SK-N-SH (cell line): ENCODE data around the gene IL21R. TPM values are rescaled to one million over a fixed set of nuclear protein-coding genes. Genes with fewer than 3 reads are reported as not detected.

ENCODE experiments used
- CTCF ChIA-PET: fragments of 300-600, 350-600 bp; formaldehyde crosslinking; extraction: SDS; loops from one replicate; lab custom pipeline; 2021; lab: Yijun Ruan, JAX
- POLR2A ChIA-PET: fragments of 350-600 bp; sonication (Branson Sonifier 250); formaldehyde crosslinking; extraction: SDS; loops from one replicate; lab custom pipeline; 2020; ENCODE audit warnings: antibody characterized with exemption, inconsistent platforms; lab: Yijun Ruan, JAX
- DNase-seq: peaks from one replicate; pipeline ENCODE4 v3.0.0; 2012
- H2AFZ ChIP-seq: fragments of 200-600 bp; sonication (generic); 2 replicates; pipeline ENCODE4 v1.8.1; 2016; ENCODE audit warnings: antibody characterized with exemption, mild to moderate bottlenecking, low read depth
- H3F3A ChIP-seq: fragments of 200-600 bp; sonication (generic); replicated peaks from 2 replicates; pipeline ENCODE3; 2016; ENCODE audit warnings: antibody characterized with exemption, mild to moderate bottlenecking; ENCODE audit not compliant: insufficient read depth
- H3K27ac ChIP-seq, 2 experiments: fragments of 200-500 bp in 1 of 2; fragments of 200-600 bp in 1 of 2; sonication (Bioruptor generic) in 1 of 2; sonication (generic), shearing (Covaris generic) in 1 of 2; 2 replicates each; pipeline versions ENCODE4 v1.5.1 to v1.6.1; 2014 to 2016; ENCODE audit warnings: low read depth in 2 of 2, inconsistent platforms in 1 of 2, low read length in 1 of 2, mild to moderate bottlenecking in 1 of 2, mixed read lengths in 1 of 2
- H3K27me3 ChIP-seq: fragments of 200-600 bp; sonication (generic), shearing (Covaris generic); 2 replicates; pipeline ENCODE4 v1.6.1; 2016; ENCODE audit warnings: mixed run types; ENCODE audit not compliant: insufficient read depth
- H3K36me3 ChIP-seq, 2 experiments: fragments of 200-500 bp in 1 of 2; fragments of 200-600 bp in 1 of 2; sonication (Bioruptor generic) in 1 of 2; sonication (generic) in 1 of 2; replicated peaks in 1 of 2; 2 replicates each; pipeline versions ENCODE3 to v1.5.1; 2014 to 2016; ENCODE audit warnings: low read length in 1 of 2, mild to moderate bottlenecking in 1 of 2; ENCODE audit not compliant: insufficient read depth in 2 of 2, control insufficient read depth in 1 of 2
- H3K4me1 ChIP-seq, 2 experiments: fragments of 200-500 bp in 1 of 2; fragments of 200-600 bp in 1 of 2; sonication (Bioruptor generic) in 1 of 2; sonication (generic), shearing (Covaris generic) in 1 of 2; 2 replicates each; pipeline versions ENCODE4 v1.5.1 to v1.6.1; 2014 to 2016; ENCODE audit warnings: low read depth in 1 of 2, low read length in 1 of 2, mixed run types in 1 of 2; ENCODE audit not compliant: insufficient read depth in 2 of 2, control insufficient read depth in 1 of 2
- H3K4me2 ChIP-seq: fragments of 200-600 bp; sonication (generic), shearing (Covaris generic); 2 replicates; pipeline ENCODE4 v1.6.1; 2017; ENCODE audit warnings: mixed run types
- H3K4me3 ChIP-seq, 2 experiments: fragments of 200-500 bp in 1 of 2; fragments of 200-600 bp in 1 of 2; sonication (Bioruptor generic) in 1 of 2; sonication (generic), shearing (Covaris generic) in 1 of 2; 2 replicates each; pipeline versions ENCODE4 v1.5.1 to v1.8.1; 2014 to 2016; ENCODE audit warnings: low read depth in 2 of 2, inconsistent platforms in 1 of 2, low read length in 1 of 2, mild to moderate bottlenecking in 1 of 2, mixed read lengths in 1 of 2, moderate library complexity in 1 of 2
- H3K79me2 ChIP-seq: fragments of 200-600 bp; sonication (generic); 2 replicates; pipeline ENCODE4 v1.8.1; 2017; ENCODE audit warnings: mild to moderate bottlenecking; ENCODE audit not compliant: insufficient read depth
- H3K9ac ChIP-seq: fragments of 200-600 bp; sonication (generic); 2 replicates; pipeline ENCODE4 v1.6.1; 2017; ENCODE audit warnings: mixed run types
- H3K9me2 ChIP-seq: fragments of 200-600 bp; sonication (generic); 2 replicates; pipeline ENCODE4 v1.6.1; 2017; ENCODE audit warnings: mixed run types
- H3K9me3 ChIP-seq: fragments of 200-600 bp; sonication (generic); 2 replicates; pipeline ENCODE4 v1.6.1; 2017; ENCODE audit warnings: mixed run types, mild to moderate bottlenecking, moderate library complexity
- H4K20me1 ChIP-seq: fragments of 200-600 bp; sonication (generic); 2 replicates; pipeline ENCODE4 v1.6.1; 2017; ENCODE audit warnings: mild to moderate bottlenecking, mixed run types; ENCODE audit not compliant: insufficient read depth
- CTCF ChIP-seq: fragments of 200-600 bp; sonication (generic); IDR thresholded peaks from 2 replicates; pipeline ENCODE4 v1.6.1; 2017; ENCODE audit warnings: antibody characterized with exemption, mild to moderate bottlenecking, moderate library complexity
- ELF1 ChIP-seq: IDR thresholded peaks from 2 replicates; pipeline ENCODE4 v1.4.0; 2012
- EP300 ChIP-seq, 2 experiments: IDR thresholded peaks; 2 replicates each; pipeline versions ENCODE4 v1.4.0 to v1.6.1; 2012; ENCODE audit warnings: borderline replicate concordance in 1 of 2, low read depth in 1 of 2, low read length in 1 of 2
- FOSL2 ChIP-seq: IDR thresholded peaks from 2 replicates; pipeline ENCODE4 v1.4.0; 2012; ENCODE audit warnings: low read depth, mild to moderate bottlenecking, moderate library complexity, borderline replicate concordance
- JUND ChIP-seq: IDR thresholded peaks from 2 replicates; pipeline ENCODE4 v1.4.0; 2012
- MAX ChIP-seq: IDR thresholded peaks from 2 replicates; pipeline ENCODE4 v1.4.0; 2012; ENCODE audit warnings: low read depth
- MXI1 ChIP-seq: IDR thresholded peaks from 2 replicates; pipeline ENCODE4 v1.6.1; 2012; ENCODE audit warnings: mild to moderate bottlenecking, low read depth, low read length, improper control_type of control experiment
- RAD21 ChIP-seq: IDR thresholded peaks from 2 replicates; pipeline ENCODE4 v1.6.1; 2012; ENCODE audit warnings: mild to moderate bottlenecking, low read length
- SIN3A ChIP-seq: IDR thresholded peaks from 2 replicates; pipeline ENCODE4 v1.6.1; 2012; ENCODE audit warnings: low read depth, mild to moderate bottlenecking, low read length, moderate library complexity, borderline replicate concordance
- SMC3 ChIP-seq: IDR thresholded peaks from 2 replicates; pipeline ENCODE4 v1.6.1; 2012; ENCODE audit warnings: low read depth, low read length, improper control_type of control experiment
- TCF12 ChIP-seq: IDR thresholded peaks from 2 replicates; pipeline ENCODE4 v1.4.0; 2012
- USF1 ChIP-seq: IDR thresholded peaks from 2 replicates; pipeline ENCODE4 v1.4.0; 2012; ENCODE audit warnings: low read depth, borderline replicate concordance
- YY1 ChIP-seq: IDR thresholded peaks from 2 replicates; pipeline ENCODE4 v1.4.0; 2012; ENCODE audit warnings: low read depth, mild to moderate bottlenecking
- ZBTB33 ChIP-seq: IDR thresholded peaks from 2 replicates; pipeline ENCODE4 v1.4.0; 2012; ENCODE audit warnings: low read depth, borderline replicate concordance
- WGBS: methylation state at CpG from one replicate; pipeline ENCODE4 v1.1.6; 2017; ENCODE audit warnings: low lambda C conversion rate; 5-methylcytosine and 5-hydroxymethylcytosine counted together
- polyA plus RNA-seq, 3 experiments: library from polyadenylated mRNA; depleted of rRNA; stranded (reverse); fragments of >200 nt; gene quantifications; 2 replicates each; pipeline ENCODE4 v1.2.3, GENCODE V29; 2012
- TF ChIP-seq, protein P1 (sequence below): fragments of 150-350 bp; IDR thresholded peaks from 2 replicates; pipeline ENCODE4 v1.6.1; 2017; ENCODE audit warnings: antibody characterized with exemption, low read length, low read depth, borderline replicate concordance
- TF ChIP-seq, protein P2 (sequence below): fragments of 150-350 bp; IDR thresholded peaks from 2 replicates; pipeline ENCODE4 v1.6.1; 2016; ENCODE audit warnings: mild to moderate bottlenecking, low read depth, low read length

Gene IL21R
- polyA plus RNA-seq, 1 of the 3 experiments (the other 2 are of a cell fraction): 0.13 TPM

DNA sequence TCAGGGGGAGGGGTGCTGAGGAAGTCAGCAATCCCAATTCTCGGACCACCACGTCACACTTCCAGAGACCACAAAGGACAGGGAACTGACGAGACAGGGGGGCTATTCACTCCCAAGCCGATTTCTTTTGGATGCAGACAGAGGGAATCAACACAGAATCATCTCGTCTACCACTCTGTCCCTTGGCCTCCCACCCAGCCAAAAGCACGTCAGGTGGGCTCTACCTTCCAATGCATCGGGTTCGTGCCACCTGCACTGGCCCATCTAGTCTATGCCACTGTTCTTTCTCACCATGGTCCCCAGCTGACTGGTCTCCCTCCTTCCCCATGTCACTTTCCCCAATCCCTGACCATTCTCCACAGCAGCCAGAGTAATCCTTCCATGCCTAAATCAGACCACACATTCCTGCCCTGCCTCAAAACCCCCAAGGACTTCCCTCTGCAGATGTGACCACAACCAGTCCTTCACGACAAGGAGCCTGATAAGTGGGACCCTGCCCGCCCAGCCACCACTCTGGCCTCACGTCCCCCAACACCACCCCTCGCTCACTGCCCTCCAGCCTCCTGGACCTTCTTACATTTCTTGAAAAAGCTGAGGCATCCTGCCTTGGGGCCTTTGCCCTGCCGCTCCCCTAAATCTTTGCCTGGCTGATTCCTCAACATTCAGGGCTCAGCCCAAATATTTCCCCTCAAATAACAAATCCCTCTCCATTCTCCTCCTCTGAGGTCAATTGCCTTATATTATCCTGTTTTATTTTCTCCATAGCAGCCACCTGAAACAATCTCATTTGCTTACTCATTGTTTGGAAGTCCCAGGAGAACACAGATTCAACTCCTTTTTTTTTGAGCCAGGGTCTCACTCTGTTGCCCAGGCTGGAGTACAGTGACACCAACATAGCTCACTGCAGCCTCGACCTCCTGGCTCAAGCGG is 70.4 kb downstream of the IL21R start:
- Histone ChIP-seq H3K27me3 (no peaks in the 10 kb centered on the region), H3K9ac (no peak overlapping the region), H3F3A (peaks cover 15% of the 10 kb centered on the region), H3K4me2 (no peak overlapping the region), H3K36me3 (peaks cover 45 to 72% of the 10 kb centered on the region in 2 experiments), H3K9me2 (no peaks in the 10 kb centered on the region), H2AFZ (no peak overlapping the region), H3K27ac (no peak overlapping the region), H3K4me3 (no peak overlapping the region), H4K20me1 (no peaks in the 10 kb centered on the region), H3K4me1 (peaks cover 0 to 24% of the 10 kb centered on the region in 2 experiments; a peak in 2 of 4 replicates), H3K9me3 (no peaks in the 10 kb centered on the region), H3K79me2 (no peaks in the 10 kb centered on the region)
- TF ChIP-seq TCF12 (no peak), MAX (no peak), YY1 (no peak), ELF1 (no peak), USF1 (no peak), EP300 (IDR thresholded peaks at IDR 0.05; ENCODE audit: borderline replicate concordance in 1 of 2, low read depth in 1 of 2, low read length in 1 of 2) (no peak), SMC3 (no peak), SIN3A (no peak), RAD21 (no peak), CTCF (no peak), MXI1 (no peak), FOSL2 (no peak), JUND (no peak), ZBTB33 (no peak)
- TF ChIP-seq, protein P1, sequence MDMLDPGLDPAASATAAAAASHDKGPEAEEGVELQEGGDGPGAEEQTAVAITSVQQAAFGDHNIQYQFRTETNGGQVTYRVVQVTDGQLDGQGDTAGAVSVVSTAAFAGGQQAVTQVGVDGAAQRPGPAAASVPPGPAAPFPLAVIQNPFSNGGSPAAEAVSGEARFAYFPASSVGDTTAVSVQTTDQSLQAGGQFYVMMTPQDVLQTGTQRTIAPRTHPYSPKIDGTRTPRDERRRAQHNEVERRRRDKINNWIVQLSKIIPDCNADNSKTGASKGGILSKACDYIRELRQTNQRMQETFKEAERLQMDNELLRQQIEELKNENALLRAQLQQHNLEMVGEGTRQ: no peak
- TF ChIP-seq, protein P2, sequence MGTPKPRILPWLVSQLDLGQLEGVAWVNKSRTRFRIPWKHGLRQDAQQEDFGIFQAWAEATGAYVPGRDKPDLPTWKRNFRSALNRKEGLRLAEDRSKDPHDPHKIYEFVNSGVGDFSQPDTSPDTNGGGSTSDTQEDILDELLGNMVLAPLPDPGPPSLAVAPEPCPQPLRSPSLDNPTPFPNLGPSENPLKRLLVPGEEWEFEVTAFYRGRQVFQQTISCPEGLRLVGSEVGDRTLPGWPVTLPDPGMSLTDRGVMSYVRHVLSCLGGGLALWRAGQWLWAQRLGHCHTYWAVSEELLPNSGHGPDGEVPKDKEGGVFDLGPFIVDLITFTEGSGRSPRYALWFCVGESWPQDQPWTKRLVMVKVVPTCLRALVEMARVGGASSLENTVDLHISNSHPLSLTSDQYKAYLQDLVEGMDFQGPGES: no peak
- ChIA-PET POLR2A (no interaction called here), CTCF (interaction anchor here (1.0 kb wide), 1 partner anchor 14 kb away, joined by 3 read pairs; no protein-coding TSS in a partner anchor)
- no peak for DNase-seq
- 94% methylated on average over 15 of the region's 15 CpGs for WGBS
